Measurements from ENCODE around the gene TMEM171.

TMEM171 gene

GRCh38 chr5:73121119-73121463 lies 716 bp downstream of the TMEM171 start:
- DNase-seq: no peak

- DNase-seq: no peak
Observed at GRCh38 chr5:73122875-73123810, 2.8 kb downstream of the TMEM171 start.

- DNase-seq: no peak
Observed at GRCh38 chr5:73125289-73125688, 4.9 kb downstream of the TMEM171 start.

- DNase-seq: no peak
Observed at GRCh38 chr5:73126381-73126780, 6.0 kb downstream of the TMEM171 start.

GRCh38 chr5:73126957-73127356 lies 6.6 kb downstream of the TMEM171 start:
- DNase-seq: no peak

GRCh38 chr5:73129143-73129542 lies 8.8 kb downstream of the TMEM171 start:
- no peak for DNase-seq

- DNase-seq: no peak
Observed at GRCh38 chr5:73130811-73131210, 10.4 kb downstream of the TMEM171 start.

GRCh38 chr5:73131711-73132425 lies 11.5 kb downstream of the TMEM171 start:
- no peak for DNase-seq

GRCh38 chr5:73132759-73133158 lies 12.4 kb downstream of the TMEM171 start:
- no peak for DNase-seq

GRCh38 chr5:73135021-73135420 lies 14.6 kb downstream of the TMEM171 start:
- no peak for DNase-seq

- no peak for DNase-seq
Observed at GRCh38 chr5:73135429-73136054, 15.2 kb downstream of the TMEM171 start.

GRCh38 chr5:73136055-73136562 lies 15.7 kb downstream of the TMEM171 start:
- no peak for DNase-seq

- DNase-seq: no peak
Observed at GRCh38 chr5:73137563-73138530, 17.5 kb downstream of the TMEM171 start.

GRCh38 chr5:73139485-73139884 lies 19.1 kb downstream of the TMEM171 start:
- no peak for DNase-seq

GRCh38 chr5:73140801-73141200 lies 20.4 kb downstream of the TMEM171 start:
- no peak for DNase-seq

GRCh38 chr5:73142035-73142434 lies 21.7 kb downstream of the TMEM171 start:
- no peak for DNase-seq

GRCh38 chr5:73143716-73144115 lies 23.3 kb downstream of the TMEM171 start:
- DNase-seq: no peak

GRCh38 chr5:73149540-73149939 lies 29.2 kb downstream of the TMEM171 start:
- no peak for DNase-seq

GRCh38 chr5:73150876-73151275 lies 30.5 kb downstream of the TMEM171 start:
- DNase-seq: no peak

- DNase-seq: no peak
Observed at GRCh38 chr5:73151766-73152410, 31.5 kb downstream of the TMEM171 start.
